ENCODE results near the gene CBX5.
"Not testable (repeated sequence)": the region's sequence is repeated elsewhere in the genome, so short reads cannot be mapped to it uniquely, and the experiment has no call there.

Gene CBX5

GRCh38 chr12:54262403-54262925 is 17.5 kb downstream of the CBX5 start:
- DNase-seq, result no peak

- no peak for DNase-seq
Observed at GRCh38 chr12:54261815-54262402, 18.0 kb downstream of the CBX5 start.

GRCh38 chr12:54259194-54260011 is 20.5 kb downstream of the CBX5 start:
- DNase-seq, result peak; percentile 36 to 75

GRCh38 chr12:54258201-54258681 is 21.7 kb downstream of the CBX5 start:
- no peak for DNase-seq

GRCh38 chr12:54257332-54257731 is 22.6 kb downstream of the CBX5 start:
- DNase-seq, result no peak

GRCh38 chr12:54253240-54253639 is 26.7 kb downstream of the CBX5 start:
- DNase-seq, result no peak

- DNase-seq, result no peak
Observed at GRCh38 chr12:54251667-54252284, 28.1 kb downstream of the CBX5 start.

GRCh38 chr12:54249489-54249888 is 30.4 kb downstream of the CBX5 start:
- no peak for DNase-seq

GRCh38 chr12:54246011-54246641 is 33.8 kb downstream of the CBX5 start:
- DNase-seq, result no peak

- DNase-seq, result no peak
Observed at GRCh38 chr12:54240971-54241588, 38.8 kb downstream of the CBX5 start.

- no peak for DNase-seq
Observed at GRCh38 chr12:54240129-54240528, 39.8 kb downstream of the CBX5 start.

GRCh38 chr12:54239620-54240019 is 40.3 kb downstream of the CBX5 start:
- DNase-seq, result no peak

GRCh38 chr12:54238531-54238930 is 41.4 kb downstream of the CBX5 start:
- DNase-seq, result no peak

- no peak for DNase-seq
Observed at GRCh38 chr12:54232790-54233189, 47.1 kb downstream of the CBX5 start.

GRCh38 chr12:54231269-54231668 is 48.7 kb downstream of the CBX5 start:
- DNase-seq, result not testable (repeated sequence)

GRCh38 chr12:54230555-54230954 is 49.4 kb downstream of the CBX5 start:
- DNase-seq, result no peak

- no peak for DNase-seq
Observed at GRCh38 chr12:54229624-54230212, 50.2 kb downstream of the CBX5 start.

GRCh38 chr12:54228471-54228870 is 51.5 kb downstream of the CBX5 start:
- DNase-seq, result no peak

- DNase-seq, result not testable (repeated sequence)
Observed at GRCh38 chr12:54227927-54228326, 52.0 kb downstream of the CBX5 start.

GRCh38 chr12:54227376-54227775 is 52.5 kb downstream of the CBX5 start:
- no peak for DNase-seq

GRCh38 chr12:54225666-54226065 is 54.3 kb downstream of the CBX5 start:
- no peak for DNase-seq

- DNase-seq, result no peak
Observed at GRCh38 chr12:54222609-54223008, 57.3 kb downstream of the CBX5 start.
